SW 1271 (cell line): ENCODE measurements around the gene STAT5A.

ENCODE experiments used
- DNase-seq, 2 experiments: peaks; one replicate each; lab custom pipeline; 2025; lab: John Stamatoyannopoulos, UW

STAT5A gene

DNA sequence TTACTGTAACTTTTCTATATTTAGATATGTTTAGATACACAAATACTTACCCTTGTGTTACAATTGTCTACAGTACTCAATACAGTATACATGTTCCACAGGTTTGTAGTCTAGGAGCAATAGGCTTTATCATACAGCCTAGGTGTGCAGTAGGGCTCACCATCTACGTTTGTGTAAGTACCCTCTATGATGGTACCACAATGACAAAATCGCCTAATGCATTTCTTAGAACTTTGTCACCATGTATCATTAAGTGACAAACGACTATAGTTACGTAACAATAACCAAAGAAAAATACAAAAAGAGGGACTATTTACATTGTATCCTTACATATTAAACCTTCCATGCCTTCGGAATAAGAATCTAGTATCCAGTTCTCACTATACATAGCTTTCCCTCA lies 20.1 kb upstream of the STAT5A start:
- DNase-seq, result no peak

DNA sequence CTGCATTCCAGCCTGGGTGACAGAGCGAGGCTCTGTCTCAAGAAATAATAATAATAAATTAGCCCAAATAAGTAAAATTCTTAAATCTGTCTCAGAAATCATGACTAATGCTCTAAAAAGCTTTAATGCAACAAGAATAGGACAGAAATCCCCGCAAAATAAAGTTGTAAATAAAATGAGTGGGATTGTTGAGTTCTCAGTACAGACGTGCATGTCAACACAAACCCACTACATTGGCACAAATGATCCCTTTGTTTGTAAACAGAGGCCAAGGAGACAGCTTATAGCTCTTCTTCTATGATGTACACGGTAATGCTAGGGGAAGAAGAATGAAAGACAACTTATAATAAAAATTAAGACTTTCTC lies 18.1 kb upstream of the STAT5A start:
- DNase-seq, result no peak

DNA sequence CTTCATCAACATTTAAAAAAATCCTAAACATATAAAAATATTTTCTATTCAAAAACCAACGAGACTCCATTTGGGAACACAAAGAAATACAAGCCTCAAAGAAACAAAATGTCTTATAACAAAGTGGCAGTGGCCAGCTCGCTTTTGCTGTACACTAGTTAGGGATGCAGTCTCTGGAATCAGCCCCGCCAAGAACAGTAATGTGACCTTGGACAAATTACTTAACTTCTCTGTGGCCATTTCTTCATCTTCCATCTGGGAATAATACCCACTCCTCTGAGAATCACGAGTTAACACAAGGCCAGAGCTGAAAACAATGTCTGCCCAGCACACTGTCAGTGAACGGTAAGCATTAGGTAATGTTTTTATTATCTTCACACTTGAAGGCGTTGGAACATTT lies 17.7 kb upstream of the STAT5A start:
- DNase-seq, result no peak

DNA sequence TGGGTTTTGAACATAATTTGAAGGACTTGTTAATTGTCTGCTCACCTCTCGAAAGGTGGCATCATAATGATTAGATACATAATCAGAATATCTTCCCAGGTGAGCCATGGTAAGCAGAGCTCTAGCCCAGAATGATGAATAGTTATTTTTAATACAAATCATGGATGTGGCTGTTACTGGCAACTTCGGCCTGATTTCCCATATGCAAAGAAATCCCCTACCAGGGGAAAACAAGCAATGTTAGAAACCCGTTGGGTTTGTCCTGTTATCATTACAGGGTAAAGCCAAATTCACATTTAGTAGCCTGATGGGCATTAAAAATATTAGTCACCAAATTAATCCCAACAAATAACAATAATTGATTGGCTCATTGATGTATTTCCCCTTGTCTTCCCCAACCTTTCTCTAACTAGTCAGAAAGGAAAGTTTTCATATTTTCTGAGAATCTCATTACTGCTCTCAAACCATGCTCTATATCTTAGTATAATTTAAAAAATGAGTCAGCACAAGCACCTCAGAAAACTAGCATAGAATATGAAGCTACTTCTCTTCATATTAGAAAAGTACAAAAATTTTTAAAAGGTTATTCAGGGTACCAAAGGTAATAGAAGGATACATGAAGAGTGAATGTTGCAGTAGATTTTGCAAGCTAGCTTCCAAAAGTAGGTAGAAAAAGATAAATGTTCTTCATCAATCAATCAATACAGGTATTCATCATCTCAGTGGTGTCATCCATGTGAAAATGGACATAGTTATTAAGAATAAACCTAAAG lies 17.1 kb upstream of the STAT5A start:
- no peak for DNase-seq

DNA sequence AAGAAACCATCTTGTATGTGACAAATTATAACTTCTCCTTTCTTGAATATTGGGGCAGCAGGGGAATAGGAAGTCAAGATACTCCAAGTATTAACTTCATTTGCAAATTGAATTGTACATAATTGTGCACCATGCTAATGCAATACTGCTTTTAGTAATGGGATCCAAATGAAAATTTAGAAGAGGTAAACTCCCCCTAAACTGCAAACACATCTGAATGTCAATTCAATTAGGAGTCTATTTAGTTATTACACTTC lies 16.6 kb upstream of the STAT5A start:
- DNase-seq, result no peak

DNA sequence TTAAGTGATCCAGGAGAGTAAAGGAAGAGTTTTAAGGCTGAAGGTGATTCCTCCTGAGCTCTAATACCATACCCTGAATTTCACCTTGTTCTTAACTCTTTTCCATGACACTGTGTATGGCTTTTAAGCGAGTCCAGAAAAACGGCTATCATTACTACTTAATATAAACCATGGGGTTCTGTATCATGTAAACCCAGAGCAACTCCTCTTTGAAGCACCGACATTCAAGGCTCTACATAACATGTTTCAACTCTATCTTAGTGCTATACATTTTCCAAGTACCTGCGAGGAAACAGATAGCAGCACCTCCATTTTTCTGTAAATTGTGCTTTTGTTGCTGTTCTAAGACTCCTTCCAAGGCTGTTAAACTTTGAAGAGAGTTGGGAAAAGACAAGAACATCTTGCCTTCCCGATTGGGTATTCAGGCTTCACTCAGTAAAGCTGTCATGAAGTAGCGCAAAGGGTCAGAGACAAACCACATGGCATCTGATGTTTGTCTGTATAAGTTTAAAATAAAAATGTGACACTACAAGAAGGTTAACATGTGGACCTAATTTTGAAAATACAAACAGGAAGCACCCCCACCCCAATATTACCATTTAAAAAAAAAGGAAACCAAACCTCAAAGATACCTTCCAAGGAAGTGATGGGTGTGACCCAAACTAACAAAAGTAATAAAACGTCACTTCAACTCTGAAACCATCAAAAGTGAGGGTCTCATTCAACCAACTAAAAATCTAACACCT lies 16.0 kb upstream of the STAT5A start:
- no peak for DNase-seq

DNA sequence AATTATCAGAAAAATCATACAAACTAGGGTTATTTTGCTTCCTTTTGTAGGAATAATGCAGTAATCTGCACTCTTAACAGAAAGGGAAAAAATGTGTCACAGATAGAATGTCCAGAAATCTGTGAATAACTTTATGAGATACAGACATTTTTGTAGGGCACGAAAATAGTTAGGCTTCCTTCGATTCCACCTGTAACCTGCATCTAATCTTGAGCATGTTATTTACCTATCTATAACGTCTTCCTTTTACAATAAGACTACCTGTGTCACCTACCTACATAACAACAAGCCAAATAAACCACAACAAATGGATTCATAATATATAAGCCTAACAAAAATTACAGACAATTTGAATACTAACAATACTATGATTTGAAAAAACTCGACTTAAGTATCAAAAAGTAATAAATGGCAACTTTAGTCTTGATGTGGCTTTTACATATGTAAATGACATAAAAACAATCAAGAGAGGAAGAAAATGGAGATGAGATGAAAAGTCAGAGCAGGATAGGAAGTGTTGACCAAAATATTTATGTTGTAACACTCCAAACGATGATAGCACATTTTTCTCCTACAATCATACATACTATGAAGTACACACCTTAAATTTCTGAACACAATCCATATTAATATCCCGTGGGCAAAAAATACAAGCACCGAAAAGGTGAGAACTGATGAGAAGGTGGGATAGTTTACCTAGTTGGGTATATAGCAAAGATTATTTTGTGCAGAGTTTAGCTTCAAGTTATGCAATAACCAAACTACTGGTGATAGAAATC lies 14.6 kb upstream of the STAT5A start:
- no peak for DNase-seq

DNA sequence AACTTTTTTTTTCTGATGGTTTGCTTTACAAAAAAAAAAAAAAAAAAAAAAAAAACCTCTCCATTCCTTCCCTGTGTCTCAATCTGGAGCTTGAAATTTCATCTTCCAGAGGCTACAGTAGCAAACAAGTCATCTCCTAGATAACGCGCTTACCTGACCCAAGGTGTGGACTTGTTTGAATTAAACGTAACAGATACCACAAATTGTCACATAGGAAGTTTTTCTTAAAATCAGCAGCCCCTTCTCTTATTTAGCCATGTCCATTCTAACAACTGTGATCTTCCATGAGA lies 14.1 kb upstream of the STAT5A start:
- no peak for DNase-seq

DNA sequence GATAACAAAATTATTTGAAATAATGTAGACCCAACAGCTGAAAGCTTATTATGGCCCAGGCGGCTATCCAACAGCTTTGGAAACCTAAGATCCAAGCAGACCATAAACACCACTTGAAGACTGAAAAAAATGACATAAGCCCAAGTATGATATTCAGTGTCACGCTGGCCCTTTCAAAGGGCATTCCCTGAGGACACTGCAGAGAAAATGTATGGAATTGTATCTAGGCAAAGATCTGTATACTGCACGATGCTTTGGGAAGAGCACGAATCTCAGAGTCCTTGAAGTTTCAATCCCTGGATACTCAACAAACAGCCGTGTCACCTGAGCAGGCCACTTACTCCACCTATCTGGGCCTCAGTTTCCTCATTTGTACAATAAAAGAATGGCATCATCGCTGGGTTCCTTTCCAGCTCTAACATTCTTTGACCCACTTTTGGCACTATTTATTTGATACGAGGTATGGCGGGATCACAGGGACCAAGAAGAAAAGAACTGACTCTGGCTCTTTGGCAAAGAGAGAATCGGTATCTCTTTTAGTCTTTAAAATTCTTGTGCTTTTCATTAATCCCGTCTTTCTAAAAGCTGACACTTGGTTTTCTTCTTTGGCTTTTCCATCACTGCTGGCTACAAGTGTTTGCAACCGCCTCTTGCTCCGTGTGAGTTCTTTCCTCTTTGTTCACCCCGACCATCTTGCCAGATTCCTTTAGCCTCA lies 13.3 kb upstream of the STAT5A start:
- DNase-seq, result no peak

DNA sequence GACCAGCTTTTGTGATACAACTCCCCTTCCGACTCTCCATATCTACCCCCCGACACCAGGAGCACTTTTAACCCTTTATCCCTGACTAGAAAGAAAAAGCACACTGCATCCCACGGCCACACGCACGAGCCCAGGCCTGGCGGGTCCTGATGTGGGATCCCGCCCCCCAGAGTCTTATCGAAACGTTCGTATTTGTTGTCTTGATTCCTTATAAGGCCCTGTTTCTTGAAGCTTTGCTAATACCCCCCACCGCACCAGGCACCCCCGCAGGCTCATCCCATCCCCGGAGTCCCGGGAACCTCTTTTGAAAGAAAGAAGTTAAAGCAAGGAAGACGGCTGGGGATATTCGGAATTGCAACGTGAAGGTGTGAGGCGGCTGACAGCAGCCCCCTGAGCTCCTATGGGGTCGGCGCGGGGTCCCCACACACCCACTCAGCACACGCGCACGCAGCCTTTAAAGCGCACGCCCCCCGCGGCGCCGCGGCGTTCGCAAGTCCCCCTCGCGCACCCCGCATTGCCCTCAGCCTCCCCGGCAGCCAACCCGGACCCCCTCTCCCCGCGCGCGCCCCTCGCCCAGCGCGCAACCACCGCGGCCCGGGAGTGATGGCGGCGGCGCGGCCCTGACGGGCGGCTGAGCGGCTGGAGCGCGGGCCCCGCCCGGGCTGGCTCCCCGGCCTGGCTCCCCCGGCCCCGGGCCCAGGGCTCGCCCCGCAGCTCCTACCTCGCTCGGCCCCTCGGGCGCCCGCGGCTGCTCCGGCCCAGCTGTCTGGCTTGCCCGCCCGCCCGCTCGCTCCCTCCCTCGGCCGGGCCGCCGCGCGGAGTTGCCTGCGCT lies 12.6 kb upstream of the STAT5A start:
- DNase-seq, result no peak

DNA sequence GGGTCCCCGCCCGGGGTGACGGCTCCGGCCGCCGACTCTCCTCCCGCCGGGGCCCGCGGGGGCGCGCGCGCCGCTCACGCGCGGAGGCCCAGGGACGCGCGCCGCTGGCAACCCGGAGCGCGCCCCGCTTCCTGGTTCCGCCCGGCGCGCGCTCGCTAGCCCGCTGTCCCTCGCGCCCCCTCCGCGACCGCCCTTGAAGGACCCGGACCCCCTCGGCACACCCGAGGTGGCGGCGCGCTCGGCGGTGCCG lies 12.0 kb upstream of the STAT5A start, which contains the start of gene STAT5B:
STAT5B (minus strand) TSS at position 33 of the 250 bp plus-strand sequence. CDS start 44,264 bp downstream, outside the sequence.
- no peak for DNase-seq

DNA sequence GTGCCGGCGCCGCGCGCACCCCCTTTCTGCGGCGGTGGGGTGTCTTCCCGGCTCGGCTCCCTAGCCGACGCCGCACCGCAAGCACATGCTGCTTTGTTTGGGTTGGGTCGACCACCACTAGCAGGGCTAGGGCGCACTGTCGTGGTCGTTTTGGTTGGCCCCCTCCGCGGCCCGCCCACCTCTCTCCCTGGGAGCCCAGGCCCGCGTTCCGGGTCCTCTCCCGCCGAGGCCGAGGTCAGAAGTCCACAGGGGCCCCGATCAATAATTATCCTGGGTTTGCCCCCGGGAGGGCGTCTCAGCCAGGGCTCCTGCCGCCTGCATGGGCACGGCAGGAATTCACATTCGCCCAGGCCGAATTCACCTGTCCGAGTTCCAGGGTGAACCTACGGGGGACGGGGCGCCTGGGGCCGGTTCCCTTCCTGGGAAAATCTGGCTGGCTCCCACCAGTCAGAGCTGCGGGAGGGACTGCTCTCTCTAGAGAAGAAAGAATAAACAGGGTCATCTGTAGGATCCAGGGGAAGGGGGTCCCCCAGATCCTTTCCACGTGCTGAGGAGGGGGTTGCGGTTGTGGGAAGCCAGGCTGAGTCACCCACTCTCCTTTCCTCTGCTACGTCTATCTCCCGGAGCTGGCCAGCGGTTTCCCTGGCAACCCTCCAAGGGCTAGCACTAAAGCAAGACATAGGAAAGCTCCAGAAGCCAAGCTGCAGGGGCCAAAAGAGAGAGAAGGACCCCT lies 11.5 kb upstream of the STAT5A start:
- DNase-seq, result no peak

DNA sequence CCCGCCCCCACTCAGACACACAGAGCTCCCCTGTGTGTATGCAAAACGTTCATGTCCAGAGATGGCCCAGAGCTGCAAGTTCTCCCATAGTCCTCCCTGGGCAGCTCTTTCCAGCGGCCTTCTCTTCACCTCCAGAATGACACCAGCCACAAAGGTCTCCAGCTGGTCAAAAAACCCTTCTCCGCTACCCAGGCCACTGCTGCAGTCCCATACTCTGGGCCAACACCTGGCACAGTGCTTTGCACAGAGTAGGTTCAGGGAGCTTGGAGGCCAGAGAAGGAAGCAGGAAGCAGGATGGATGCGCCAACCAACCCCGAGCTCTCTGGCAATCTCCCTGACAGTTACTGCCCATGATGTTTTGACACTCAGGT lies 11.0 kb upstream of the STAT5A start:
- no peak for DNase-seq

DNA sequence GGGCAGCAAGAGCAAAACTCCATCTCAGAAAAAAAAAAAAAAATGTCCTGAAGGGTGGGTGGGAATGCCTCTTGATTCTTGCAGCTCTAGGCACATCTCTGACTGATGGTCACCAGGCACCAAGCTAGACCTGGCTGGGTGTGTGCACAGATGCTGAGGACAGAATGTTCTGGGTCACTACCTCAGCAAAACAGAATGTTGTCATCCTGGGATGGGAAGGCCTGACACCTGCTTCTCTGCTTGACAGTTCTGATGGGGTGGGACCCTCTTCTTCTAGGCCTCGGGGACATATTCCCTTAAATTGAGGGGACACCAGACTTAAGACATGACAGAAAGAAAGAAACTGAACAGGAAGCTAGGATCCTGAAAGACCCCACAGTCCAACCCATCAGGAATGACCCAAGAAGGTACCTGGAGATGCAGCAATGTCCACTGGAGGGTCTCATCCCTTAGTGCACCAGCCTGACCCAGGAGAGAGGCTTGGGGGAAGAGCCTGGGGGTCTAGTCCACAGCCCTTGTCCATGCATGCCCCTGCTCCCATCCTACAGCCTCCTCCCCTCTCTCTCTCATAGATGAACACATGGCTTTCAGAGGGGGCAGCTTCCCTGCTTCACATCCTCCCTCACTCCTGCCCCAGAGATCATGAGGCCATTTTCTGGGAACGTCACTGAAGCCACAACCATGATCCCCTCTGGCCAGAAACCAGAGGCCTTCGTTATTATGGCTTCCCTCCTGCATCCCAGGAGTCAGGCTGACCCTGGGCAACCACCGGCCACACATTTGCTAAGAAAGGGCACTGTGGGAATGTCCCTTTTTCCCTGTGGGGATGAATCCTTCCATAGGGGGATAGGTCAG lies 8.3 kb upstream of the STAT5A start:
- no peak for DNase-seq

DNA sequence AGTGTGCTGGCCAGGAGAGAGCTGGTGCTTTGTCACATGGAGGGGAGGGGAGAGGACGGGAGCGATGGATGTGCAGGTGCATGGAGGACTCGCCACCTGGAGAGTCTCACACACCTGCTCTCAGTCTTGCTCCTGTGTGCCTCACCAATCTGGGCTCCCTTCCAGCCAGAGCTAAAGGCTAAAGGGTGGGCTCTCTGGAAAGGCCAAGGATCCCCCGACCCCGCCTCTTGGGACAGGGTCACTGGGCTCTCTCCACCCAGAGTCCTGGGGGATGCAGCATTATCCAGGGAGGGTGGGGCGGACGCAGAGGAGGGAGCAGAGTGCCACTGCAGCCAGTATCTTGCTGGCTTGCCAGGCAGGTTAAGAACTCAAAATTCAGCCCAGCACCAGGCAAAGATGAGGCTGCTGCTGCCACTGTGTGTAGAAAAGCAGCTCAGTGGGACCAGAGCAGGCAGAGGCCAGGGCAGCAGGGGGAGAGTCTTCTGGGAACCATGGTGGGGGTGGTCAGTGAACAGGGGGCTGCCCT lies 6.7 kb upstream of the STAT5A start:
- no peak for DNase-seq

DNA sequence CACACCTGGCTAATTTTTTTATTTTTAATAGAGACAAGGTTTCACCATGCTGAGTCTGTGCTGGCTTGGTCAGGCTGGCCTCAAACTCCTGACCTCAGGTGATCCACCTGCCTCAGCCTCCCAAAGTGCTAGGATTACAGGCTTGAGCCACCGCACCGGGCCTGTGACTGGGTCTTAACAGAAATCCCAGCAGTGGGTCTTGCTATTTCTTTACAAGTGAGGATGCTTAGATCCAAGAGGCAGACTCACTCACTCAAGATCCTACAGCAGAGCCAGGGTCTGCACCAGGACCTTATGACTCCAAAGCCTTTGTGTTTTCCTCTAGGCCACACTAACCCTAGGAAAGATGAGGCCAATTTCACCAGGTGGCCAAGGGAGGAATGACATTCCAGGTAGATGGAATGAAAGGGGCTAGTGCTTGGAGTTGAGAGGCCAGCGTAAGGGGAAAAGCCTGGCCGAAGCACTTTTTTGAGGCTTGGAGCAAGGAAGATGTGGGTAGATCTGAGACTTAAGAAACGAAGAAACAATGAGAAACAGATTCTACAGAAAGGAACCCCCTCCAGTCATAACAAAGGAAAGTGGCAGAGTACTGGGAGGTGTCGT lies 5.7 kb upstream of the STAT5A start:
- DNase-seq, result no peak

DNA sequence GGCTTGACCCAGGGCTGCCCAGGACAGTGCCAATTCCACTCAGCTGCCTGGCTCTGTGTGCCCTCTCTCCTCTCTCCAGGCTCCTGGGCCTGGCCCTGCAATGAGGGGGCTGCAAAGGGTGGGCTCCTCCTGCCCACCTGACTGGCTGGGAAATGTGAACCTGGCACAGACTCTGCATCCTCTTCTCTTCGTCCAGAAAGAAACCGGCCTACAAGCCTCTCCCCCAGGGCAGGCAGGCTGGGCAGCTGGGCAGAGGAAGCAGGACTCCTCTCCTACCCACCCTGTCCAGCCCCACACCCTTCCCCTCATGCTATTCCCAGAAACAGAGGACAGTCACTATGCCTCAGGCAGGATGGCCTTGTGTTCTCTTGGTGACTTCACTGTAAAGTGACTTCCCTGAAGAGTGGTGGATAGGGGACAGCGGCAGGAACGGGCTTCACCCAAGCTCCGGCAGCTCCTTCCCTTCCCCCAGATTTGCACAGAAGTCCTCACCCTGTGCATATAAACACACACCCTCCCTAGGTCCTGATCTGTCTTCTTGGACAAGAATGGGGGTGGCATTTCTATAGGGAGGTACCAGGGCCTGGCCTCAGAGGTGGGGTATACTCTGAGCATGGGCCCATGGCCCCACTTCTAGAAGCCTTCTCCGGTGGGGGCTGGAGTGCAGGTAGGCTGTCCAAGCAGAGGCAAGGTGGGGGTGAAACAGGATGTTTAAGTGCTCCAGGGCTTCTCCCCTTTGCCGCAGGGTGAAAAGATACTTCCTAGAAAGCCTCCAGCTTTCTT lies 4.9 kb upstream of the STAT5A start:
- DNase-seq, result no peak

DNA sequence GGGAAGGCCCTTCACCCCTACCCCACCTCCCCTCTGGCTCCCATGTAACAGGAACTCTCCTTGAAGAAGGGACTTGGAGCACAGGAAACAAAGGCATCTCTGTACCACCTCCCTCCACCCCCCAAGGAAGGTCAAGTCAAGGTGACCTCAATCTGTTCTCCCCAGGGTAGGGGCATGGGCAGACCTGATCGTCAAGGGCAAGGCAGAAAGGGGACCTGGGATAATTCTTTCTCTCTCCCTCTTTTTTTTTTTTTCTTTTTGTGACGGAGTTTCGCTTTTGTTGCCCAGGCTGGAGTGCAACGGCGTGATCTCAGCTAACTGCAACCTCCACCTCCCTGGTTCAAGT lies 4.3 kb upstream of the STAT5A start:
- no peak for DNase-seq

DNA sequence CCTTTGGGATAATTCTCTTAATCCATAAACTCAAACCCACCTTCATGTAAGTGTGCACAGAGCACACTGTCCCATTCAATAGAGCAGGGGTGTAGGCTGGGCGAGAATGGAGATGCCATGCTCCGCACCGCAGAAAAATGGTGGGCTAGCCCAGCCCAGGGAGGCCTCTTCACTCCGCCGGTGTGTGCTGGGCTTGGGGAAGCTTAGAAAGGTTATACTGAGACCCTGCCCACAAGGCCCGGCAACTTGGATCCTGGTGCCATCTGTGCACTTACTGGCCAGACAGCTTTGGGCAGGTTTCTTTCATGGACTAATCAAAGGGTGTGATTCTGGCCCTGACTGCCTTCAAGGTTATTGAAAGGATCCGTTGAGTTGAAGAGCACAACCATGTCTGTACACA lies 3.7 kb upstream of the STAT5A start:
- DNase-seq, result no peak
